Measurements from ENCODE around the gene NKG7. TPM values are rescaled to one million over a fixed set of nuclear protein-coding genes. Genes with fewer than 3 reads are reported as not detected.

NKG7 gene
- total RNA-seq, 4 donors from 2014 or later, result 1.5 to 4.1 (median 2.4) TPM; not detected in 1

DNA sequence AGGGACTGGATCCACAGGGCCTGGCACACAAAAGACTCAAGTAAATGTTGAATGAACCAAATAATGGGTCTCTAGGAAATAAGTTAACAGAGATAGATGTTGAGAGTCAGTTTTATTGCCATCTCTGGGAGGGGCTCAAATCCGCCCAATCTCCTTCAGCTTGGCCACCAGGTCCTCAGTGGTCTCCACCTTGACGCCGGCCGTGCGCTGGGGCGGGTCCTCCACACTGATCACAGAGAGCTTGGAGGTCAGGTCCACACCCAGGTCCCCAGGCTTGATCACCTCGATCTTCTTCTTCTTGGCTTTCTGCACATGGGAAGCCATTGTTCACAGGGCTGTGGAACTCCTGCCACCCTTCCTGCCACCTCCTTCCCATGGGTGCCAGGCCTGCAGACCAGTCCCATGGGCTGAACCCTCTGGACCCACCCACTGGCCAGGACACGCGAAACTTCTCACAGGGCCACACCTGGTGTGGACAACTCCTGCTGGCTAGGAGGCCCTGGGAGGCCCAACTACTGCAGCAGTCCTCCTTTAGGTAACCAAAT, 27.3 kb downstream of the NKG7 start:
- 99% methylated on average over 9 of the region's 9 CpGs for WGBS
- no peak for TF ChIP-seq POLR2AphosphoS5 (IDR thresholded peaks at IDR 0.05)
- TF ChIP-seq, protein P1, sequence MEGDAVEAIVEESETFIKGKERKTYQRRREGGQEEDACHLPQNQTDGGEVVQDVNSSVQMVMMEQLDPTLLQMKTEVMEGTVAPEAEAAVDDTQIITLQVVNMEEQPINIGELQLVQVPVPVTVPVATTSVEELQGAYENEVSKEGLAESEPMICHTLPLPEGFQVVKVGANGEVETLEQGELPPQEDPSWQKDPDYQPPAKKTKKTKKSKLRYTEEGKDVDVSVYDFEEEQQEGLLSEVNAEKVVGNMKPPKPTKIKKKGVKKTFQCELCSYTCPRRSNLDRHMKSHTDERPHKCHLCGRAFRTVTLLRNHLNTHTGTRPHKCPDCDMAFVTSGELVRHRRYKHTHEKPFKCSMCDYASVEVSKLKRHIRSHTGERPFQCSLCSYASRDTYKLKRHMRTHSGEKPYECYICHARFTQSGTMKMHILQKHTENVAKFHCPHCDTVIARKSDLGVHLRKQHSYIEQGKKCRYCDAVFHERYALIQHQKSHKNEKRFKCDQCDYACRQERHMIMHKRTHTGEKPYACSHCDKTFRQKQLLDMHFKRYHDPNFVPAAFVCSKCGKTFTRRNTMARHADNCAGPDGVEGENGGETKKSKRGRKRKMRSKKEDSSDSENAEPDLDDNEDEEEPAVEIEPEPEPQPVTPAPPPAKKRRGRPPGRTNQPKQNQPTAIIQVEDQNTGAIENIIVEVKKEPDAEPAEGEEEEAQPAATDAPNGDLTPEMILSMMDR (IDR thresholded peaks at IDR 0.05), result no peak
- TF ChIP-seq POLR2A (IDR thresholded peaks at IDR 0.05; ENCODE audit: low read depth), result no peak
- no peak for TF ChIP-seq EP300 (IDR thresholded peaks at IDR 0.05)
- H3K27me3 ChIP-seq, result no peaks in the 10 kb centered on the region
- peaks cover 2 to 29% (median 11%) of the 10 kb centered on the region in 4 donors for H3K4me1 ChIP-seq
- DNase-seq (ENCODE audit: extremely low spot score), result no peak
- no peak overlapping the region for H3K4me3 ChIP-seq
- H3K9me3 ChIP-seq, result no peaks in the 10 kb centered on the region
- H3K36me3 ChIP-seq, result peaks cover 12 to 58% (median 40%) of the 10 kb centered on the region in 4 donors
- intact Hi-C loops (cut with DNase I), result loop anchor here (10.0 kb wide), 1 partner anchor 340 kb away; no protein-coding TSS in a partner anchor
- no peak overlapping the region for H3K27ac ChIP-seq (replicated peaks in 1 of 4)

DNA sequence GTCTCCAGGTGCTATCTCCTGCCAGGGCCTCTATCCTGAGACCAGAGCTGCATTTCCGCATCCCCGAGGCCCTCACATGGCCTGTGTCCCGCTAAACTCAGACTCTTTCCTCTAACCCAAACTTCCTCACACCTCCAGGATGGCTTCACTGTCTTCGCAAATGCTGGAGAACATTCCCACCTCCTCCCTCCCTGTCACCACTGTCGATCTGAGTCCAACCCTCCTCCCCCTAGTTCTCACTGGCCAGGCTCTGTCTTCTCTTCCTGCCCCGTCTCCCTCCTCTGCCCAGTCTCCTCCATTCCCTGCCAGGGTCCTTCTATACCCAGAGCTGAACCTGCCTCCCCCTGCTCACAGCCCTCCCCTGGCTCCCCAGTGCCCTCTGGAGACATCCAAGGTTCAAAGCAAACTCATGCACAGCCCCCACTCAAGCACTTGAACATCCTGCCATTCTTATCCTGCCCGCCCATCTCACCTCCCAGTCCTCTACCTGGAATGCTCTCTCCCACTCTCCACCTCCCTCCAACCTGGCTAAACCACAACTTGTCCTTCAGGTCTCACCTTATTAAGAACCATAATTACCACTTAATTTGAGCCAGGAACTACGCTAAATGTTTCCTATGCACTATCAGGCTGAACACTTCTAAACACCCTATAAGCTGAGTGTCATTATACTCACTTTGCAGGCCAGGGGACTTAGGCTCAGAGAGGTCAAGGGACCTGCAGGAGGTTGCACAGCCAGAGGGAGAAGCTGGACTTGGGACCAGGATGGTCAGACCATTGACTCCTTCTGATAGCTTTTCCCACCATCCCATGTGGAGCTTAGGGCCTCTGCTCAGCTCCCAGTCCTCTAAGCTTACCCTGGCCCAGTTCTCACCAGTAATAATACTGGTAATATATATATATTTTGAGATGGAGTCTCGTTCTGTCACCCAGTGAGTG, 29.6 kb downstream of the NKG7 start:
- Histone ChIP-seq H3K4me1 (peaks cover 6 to 45% (median 24%) of the 10 kb centered on the region in 4 donors), H3K27ac (replicated peaks in 1 of 4) (peak overlapping the region in 3 of 4 donors; percentile 13 to 92 (median 85)), H3K9me3 (no peaks in the 10 kb centered on the region), H3K36me3 (peaks cover 8 to 37% (median 31%) of the 10 kb centered on the region in 4 donors), H3K4me3 (no peak overlapping the region), H3K27me3 (no peaks in the 10 kb centered on the region)
- DNase-seq (ENCODE audit: extremely low spot score), result no peak
- WGBS, result 57% methylated on average over 9 of the region's 9 CpGs
- TF ChIP-seq POLR2A (IDR thresholded peaks at IDR 0.05; ENCODE audit: low read depth) (no peak), POLR2AphosphoS5 (IDR thresholded peaks at IDR 0.05) (no peak), EP300 (IDR thresholded peaks at IDR 0.05) (no peak)
- TF ChIP-seq, protein P1 (IDR thresholded peaks at IDR 0.05), result no peak
- intact Hi-C loops (cut with DNase I), result loop anchor here (5.0 to 10.0 kb wide), 2 partner anchors 49 to 342 kb away; partner anchors contain the start of gene C19orf84

DNA sequence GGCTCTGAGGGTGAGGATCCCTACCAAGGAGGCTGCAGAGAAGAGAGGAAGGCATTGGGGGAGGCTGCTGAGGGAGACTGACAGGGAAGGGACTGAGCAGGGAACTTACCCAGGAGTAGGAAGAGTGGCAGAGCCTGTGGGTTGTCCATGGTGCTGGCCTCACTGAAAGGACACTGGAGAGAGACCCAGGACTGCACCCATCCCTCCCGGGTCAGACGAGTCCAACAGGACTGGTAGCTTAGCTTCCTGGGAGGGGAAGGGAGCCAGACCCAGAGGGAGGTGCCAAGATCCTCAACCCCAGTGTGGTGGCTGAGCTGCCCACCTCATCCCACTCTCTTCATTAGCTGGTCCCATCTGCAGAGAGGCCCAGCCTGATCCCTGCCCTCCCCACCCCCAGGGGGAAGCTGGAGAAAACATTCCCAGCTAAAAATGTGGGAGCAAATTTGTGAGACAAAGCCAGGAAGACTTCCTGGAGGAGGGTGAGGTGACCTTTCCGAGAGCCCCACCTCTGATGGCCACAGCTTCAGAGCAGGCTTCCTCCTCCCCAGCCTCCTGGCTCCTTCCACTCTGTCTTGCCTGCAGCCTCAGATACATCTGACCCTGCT, 30.4 kb downstream of the NKG7 start, which contains the start of gene VSIG10L:
VSIG10L (minus strand) TSS at position 164 of the 605 bp plus-strand sequence; CDS start at position 149, 15 bp downstream.
- intact Hi-C loops (cut with DNase I), result loop anchor here (5.0 to 10.0 kb wide), 2 partner anchors 50 to 343 kb away; partner anchors contain the start of gene C19orf84
- no peak for DNase-seq (ENCODE audit: extremely low spot score)
- Histone ChIP-seq H3K9me3 (no peaks in the 10 kb centered on the region), H3K36me3 (peaks cover 8 to 28% (median 23%) of the 10 kb centered on the region in 4 donors), H3K27me3 (no peaks in the 10 kb centered on the region), H3K27ac (replicated peaks in 1 of 4) (peak within 1 kb of the TSS; percentile 84 to 92 (median 88)), H3K4me3 (no peak within 1 kb of the TSS), H3K4me1 (peaks cover 6 to 45% (median 24%) of the 10 kb centered on the region in 4 donors)
- WGBS, result 60% methylated on average over 3 of the region's 3 CpGs
- TF ChIP-seq POLR2AphosphoS5 (IDR thresholded peaks at IDR 0.05), result no peak
- TF ChIP-seq, protein P1 (IDR thresholded peaks at IDR 0.05), result no peak
- TF ChIP-seq EP300 (IDR thresholded peaks at IDR 0.05), result no peak
- TF ChIP-seq POLR2A (IDR thresholded peaks at IDR 0.05; ENCODE audit: low read depth), result no peak

DNA sequence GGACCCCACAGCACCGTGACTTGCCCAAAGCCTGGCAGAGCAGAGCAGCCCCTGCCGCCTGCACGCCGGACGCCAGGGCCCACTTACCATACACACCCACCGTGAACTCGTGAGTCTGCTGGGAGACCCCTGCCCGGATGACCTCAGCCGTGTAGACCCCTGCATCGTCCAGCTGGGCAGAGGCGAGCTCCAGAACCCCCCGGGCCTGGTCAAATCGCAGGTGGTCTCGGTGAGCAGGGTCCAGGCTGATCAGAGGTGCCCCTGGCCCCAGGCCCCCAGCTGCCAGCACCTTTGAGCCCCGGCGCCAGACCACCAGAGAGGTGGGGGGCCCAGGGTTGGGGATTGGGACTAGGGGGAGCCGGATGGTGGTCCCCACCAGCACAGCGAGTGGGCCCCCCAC, 31.4 kb downstream of the NKG7 start:
- no peaks in the 10 kb centered on the region for H3K27me3 ChIP-seq
- WGBS, result 96% methylated on average over 12 of the region's 18 CpGs
- intact Hi-C loops (cut with DNase I), result loop anchor here (5.0 to 10.0 kb wide), 2 partner anchors 51 to 344 kb away; partner anchors contain the start of gene C19orf84
- peak overlapping the region; percentile 84 to 92 (median 88) for H3K27ac ChIP-seq (replicated peaks in 1 of 4)
- peak overlapping the region in 1 of 4 donors; percentile 76 for H3K4me3 ChIP-seq
- H3K9me3 ChIP-seq, result no peaks in the 10 kb centered on the region
- no peak for DNase-seq (ENCODE audit: extremely low spot score)
- H3K36me3 ChIP-seq, result peaks cover 5 to 18% (median 14%) of the 10 kb centered on the region in 4 donors
- peaks cover 6 to 45% (median 24%) of the 10 kb centered on the region in 4 donors for H3K4me1 ChIP-seq
- no peak for TF ChIP-seq POLR2AphosphoS5 (IDR thresholded peaks at IDR 0.05)
- TF ChIP-seq POLR2A (IDR thresholded peaks at IDR 0.05; ENCODE audit: low read depth), result no peak
- TF ChIP-seq, protein P1 (IDR thresholded peaks at IDR 0.05), result no peak
